ENCODE data around the gene USP26.

DNA sequence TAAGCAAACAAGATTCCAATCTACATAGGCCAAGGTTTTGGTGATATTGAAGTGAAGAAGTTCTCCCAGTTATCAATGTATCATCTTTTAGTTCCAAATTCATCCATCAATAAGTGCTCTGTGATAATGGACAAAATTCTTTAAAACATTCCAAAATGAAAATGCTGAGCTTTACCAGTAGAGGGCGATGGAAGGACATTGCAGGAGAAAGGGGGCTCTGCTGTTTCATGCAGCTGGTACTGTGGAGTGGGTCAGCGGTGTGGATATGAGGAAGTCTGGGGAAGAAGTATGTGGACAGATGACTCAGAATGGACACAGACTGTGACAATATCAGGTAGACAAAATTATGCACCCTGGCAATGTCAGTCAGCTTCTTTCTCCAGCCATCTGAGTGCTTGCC, 91.9 kb downstream of the USP26 start:
- TF ChIP-seq CTCF (conservative IDR thresholded peaks at IDR 0.05; ENCODE audit: low read length) (peak; percentile 74), EZH2phosphoT487 (IDR thresholded peaks at IDR 0.05; ENCODE audit: borderline replicate concordance, low read depth, low read length) (no peak)

Data from OCI-LY7 (cell line).